GM23248 (cell line): ENCODE measurements around the gene PTPRN2.
"Not testable (repeated sequence)": the region's sequence is repeated elsewhere in the genome, so short reads cannot be mapped to it uniquely, and the experiment has no call there.

Experiments
- EZH2 ChIP-seq: fragments of 200-600 bp; sonication (generic); IDR thresholded peaks from 2 replicates; pipeline ENCODE4 v1.6.1; 2018; ENCODE audit warnings: antibody characterized with exemption, mild to moderate bottlenecking; ENCODE audit not compliant: insufficient read depth, poor library complexity, severe bottlenecking
- EZH2phosphoT487 ChIP-seq: fragments of 200-600 bp; sonication (generic); IDR thresholded peaks from 2 replicates; pipeline ENCODE4 v1.6.1; 2018; ENCODE audit warnings: antibody characterized with exemption, moderate library complexity, mild to moderate bottlenecking, low read depth; ENCODE audit not compliant: insufficient read depth

GRCh38 chr7:157697287-157697686 is 890.3 kb downstream of the PTPRN2 start:
- not testable (repeated sequence) for TF ChIP-seq EZH2phosphoT487, EZH2
